ENCODE results near the gene MLPH. TPM values are rescaled to one million over a fixed set of nuclear protein-coding genes. Genes with fewer than 3 reads are reported as not detected.

MLPH gene
- total and polyA plus RNA-seq, 4 donors = 0.62 to 29.3 (median 9.4) TPM

DNA sequence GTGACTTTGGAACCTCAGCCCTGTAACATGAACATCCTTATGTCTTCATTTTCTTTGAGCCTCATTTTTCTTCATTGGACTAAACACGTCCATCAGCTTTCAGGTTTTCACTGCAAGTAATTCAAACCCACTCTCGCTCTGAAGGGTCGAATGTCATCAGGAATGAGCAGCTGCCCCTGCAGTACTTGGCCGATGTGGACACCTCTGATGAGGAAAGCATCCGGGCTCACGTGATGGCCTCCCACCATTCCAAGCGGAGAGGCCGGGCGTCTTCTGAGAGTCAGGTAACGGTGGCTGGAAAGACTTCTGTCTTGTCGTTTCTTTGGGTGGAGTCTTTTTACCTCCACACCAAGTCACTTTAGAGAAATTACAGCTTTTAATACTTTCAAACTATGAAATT lies 40.2 kb downstream of the MLPH start:
- Histone ChIP-seq H3K4me1 (ENCODE audit: control insufficient read depth, insufficient read depth, low read length) (no peaks in the 10 kb centered on the region), H3K9me3 (ENCODE audit: control insufficient read depth, insufficient read depth, low read length) (no peaks in the 10 kb centered on the region), H3K27me3 (ENCODE audit: control insufficient read depth, insufficient read depth, low read length) (no peaks in the 10 kb centered on the region), H3K36me3 (ENCODE audit: control insufficient read depth, insufficient read depth, low read length) (no peaks in the 10 kb centered on the region), H3K27ac (ENCODE audit: low read depth, low read length) (no peak overlapping the region), H3K4me3 (ENCODE audit: low read depth, low read length) (no peak overlapping the region)
- 90% methylated on average over 8 of the region's 11 CpGs for WGBS (ENCODE audit: insufficient coverage)
- no peak for DNase-seq (ENCODE audit: low read depth in 4 of 6, low spot score in 6 of 6)

DNA sequence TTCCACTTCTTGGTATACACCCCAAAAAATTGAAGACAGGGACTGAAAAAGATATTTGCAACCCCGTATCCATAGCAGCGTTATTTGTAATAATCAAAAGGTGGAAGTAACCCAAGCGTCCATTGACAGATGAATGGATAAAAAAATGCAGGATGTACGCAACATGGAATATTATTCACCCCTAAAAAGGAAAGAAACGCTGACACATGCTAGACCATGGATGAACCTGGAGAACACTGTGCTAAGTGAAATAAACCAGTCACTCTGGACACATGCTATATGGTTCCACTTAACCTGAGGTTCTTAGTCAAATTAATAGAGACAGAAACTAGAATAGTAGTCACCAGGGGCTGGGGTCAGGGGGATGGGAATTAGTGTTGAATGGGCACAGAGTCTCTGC lies 40.7 kb downstream of the MLPH start:
- no peak overlapping the region for H3K4me3 ChIP-seq (ENCODE audit: low read depth, low read length)
- H3K9me3 ChIP-seq (ENCODE audit: control insufficient read depth, insufficient read depth, low read length) = no peaks in the 10 kb centered on the region
- no peak for DNase-seq (ENCODE audit: low read depth in 4 of 6, low spot score in 6 of 6)
- no peaks in the 10 kb centered on the region for H3K36me3 ChIP-seq (ENCODE audit: control insufficient read depth, insufficient read depth, low read length)
- 100% methylated on average over 4 of the region's 5 CpGs for WGBS (ENCODE audit: insufficient coverage)
- no peak overlapping the region for H3K27ac ChIP-seq (ENCODE audit: low read depth, low read length)
- no peaks in the 10 kb centered on the region for H3K4me1 ChIP-seq (ENCODE audit: control insufficient read depth, insufficient read depth, low read length)
- no peaks in the 10 kb centered on the region for H3K27me3 ChIP-seq (ENCODE audit: control insufficient read depth, insufficient read depth, low read length)

DNA sequence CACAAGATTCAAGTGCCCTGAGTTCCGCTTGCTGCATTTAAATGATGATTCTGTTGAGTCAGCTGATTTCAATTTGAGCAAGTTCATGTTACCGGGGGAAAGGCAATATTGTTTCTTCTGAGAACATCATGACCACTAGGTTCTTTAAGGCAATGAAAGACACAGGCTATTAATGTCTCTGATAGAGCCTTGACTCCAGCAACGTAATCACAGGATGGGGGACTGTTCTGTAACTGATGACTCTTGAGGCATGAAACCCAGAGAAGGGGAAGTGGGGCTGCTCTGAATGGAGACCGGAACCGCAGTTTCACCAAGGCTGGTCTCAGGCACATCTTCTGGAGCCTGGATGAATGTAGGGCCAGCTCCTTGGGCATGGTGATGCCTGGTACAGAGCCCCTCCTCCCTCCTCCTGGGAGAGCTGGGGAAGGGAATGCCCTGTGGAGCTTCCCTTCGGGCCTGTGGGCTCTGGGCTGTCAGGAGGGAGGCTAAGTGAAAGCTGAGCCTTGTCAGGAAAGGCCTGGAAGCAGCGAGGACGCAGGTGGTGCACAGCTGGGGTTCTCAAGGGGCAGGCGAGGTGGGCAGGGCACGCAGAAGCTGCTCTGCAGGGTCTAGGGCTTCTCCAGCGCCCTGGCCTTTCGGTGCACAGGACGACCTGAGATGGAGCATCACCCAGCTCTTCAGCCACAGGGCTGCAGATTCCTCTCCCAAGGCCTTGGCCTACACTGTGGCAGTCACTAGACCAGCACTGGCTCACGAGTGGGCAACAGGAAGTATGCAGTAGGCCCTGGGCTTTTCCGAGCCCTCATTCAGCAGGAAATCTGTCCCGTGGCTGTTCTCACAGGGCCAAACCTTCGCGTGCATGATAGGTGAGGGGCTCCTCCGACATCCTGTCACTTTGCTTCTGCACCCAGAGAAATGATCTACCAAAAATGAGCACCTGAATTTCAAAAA lies 42.7 kb downstream of the MLPH start:
- no peaks in the 10 kb centered on the region for H3K9me3 ChIP-seq (ENCODE audit: control insufficient read depth, insufficient read depth, low read length)
- 81% methylated on average over 16 of the region's 19 CpGs for WGBS (ENCODE audit: insufficient coverage)
- H3K4me3 ChIP-seq (ENCODE audit: low read depth, low read length) = no peak overlapping the region
- peak in 1 of 6 donors; percentile 11 for DNase-seq (ENCODE audit: low read depth in 4 of 6, low spot score in 6 of 6)
- H3K4me1 ChIP-seq (ENCODE audit: control insufficient read depth, insufficient read depth, low read length) = no peaks in the 10 kb centered on the region
- no peaks in the 10 kb centered on the region for H3K36me3 ChIP-seq (ENCODE audit: control insufficient read depth, insufficient read depth, low read length)
- H3K27ac ChIP-seq (ENCODE audit: low read depth, low read length) = no peak overlapping the region
- no peaks in the 10 kb centered on the region for H3K27me3 ChIP-seq (ENCODE audit: control insufficient read depth, insufficient read depth, low read length)

DNA sequence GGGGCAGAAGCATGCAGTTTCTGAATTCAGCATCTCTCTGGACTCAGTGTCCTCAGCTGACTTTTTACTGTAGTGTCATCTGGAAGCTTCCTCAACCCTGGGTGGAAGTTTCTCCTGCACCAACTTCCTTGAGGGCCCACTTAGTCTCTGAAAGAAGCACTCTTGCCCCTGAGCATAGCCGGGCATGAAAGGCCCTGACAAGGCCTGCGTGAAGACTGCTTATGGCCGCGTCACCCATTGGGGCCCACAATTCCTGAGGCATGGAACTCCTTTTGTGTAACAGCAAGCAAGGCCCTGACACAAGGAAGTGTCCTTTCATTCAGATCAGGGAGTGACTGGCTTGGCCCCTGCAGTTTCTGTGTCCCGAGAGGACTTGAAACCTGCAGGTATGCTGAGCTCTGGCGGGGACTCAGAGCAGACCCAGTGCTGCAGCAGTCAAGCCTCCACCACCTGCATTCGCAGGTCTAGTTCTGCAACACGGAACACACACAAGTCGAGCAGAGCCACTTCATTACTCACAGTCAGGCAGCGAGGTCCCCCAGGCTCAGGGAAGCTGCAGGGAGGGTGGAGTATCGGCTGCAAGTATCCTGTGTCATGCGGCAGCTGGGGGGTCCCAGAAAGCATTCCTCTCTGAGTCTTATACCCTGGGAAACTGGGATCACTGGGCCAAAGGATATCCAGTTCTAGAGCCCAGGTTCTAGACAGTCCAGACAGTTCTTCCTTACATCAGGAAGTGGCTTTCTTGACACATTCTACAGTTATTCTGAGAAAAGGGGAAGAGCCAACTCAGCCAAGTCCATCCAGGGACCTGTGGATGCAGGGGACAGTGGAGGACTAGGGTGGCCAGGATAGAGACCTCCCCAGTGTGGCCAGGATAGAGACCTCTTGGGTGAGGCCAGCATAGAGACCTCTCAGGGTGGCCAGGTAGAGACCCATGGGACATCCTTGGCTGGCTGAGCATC lies 43.7 kb downstream of the MLPH start:
- DNase-seq (ENCODE audit: low read depth in 4 of 6, low spot score in 6 of 6) = no peak
- Histone ChIP-seq H3K4me3 (ENCODE audit: low read depth, low read length) (no peak overlapping the region), H3K27ac (ENCODE audit: low read depth, low read length) (no peak overlapping the region), H3K9me3 (ENCODE audit: control insufficient read depth, insufficient read depth, low read length) (no peaks in the 10 kb centered on the region), H3K36me3 (ENCODE audit: control insufficient read depth, insufficient read depth, low read length) (no peaks in the 10 kb centered on the region), H3K4me1 (ENCODE audit: control insufficient read depth, insufficient read depth, low read length) (no peaks in the 10 kb centered on the region), H3K27me3 (ENCODE audit: control insufficient read depth, insufficient read depth, low read length) (no peaks in the 10 kb centered on the region)
- WGBS (ENCODE audit: insufficient coverage) = 91% methylated on average over 12 of the region's 12 CpGs

GRCh38 chr2:237532160-237532559 lies 45.1 kb downstream of the MLPH start:
- Histone ChIP-seq H3K4me3 (ENCODE audit: low read depth, low read length) (no peak overlapping the region), H3K27ac (ENCODE audit: low read depth, low read length) (no peak overlapping the region), H3K4me1 (ENCODE audit: control insufficient read depth, insufficient read depth, low read length) (no peaks in the 10 kb centered on the region), H3K9me3 (ENCODE audit: control insufficient read depth, insufficient read depth, low read length) (no peaks in the 10 kb centered on the region), H3K36me3 (ENCODE audit: control insufficient read depth, insufficient read depth, low read length) (no peaks in the 10 kb centered on the region), H3K27me3 (ENCODE audit: control insufficient read depth, insufficient read depth, low read length) (no peaks in the 10 kb centered on the region)
- no peak for DNase-seq (ENCODE audit: low read depth in 4 of 6, low spot score in 6 of 6)
- WGBS (ENCODE audit: insufficient coverage) = no CpG with 5 or more reads among the region's 11 CpGs

DNA sequence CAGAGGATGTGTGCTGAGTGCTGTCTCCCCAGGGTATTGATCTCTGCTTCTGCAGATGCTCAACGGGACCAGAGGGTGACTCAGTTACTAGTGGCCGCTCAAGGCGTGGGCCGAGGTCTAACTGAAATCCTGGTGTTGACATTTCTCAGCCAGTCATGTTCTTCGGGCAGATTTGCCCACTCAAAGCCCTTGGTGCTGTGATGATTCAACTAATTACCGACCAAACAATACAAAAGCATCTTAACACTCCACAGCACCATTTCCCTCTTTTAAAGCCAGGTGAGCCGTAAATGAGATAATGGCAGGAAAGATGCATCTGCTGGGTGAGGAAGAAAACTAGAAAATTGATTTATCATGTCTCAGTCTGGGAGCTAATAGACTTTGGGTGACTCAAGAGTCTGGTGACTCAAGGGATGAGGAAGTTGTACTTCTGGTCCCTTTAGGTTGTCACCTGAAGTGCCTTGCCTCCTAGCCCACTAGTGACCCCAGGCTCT lies 46.7 kb downstream of the MLPH start:
- WGBS (ENCODE audit: insufficient coverage) = 92% methylated on average over 6 of the region's 7 CpGs
- H3K9me3 ChIP-seq (ENCODE audit: control insufficient read depth, insufficient read depth, low read length) = no peaks in the 10 kb centered on the region
- DNase-seq (ENCODE audit: low read depth in 4 of 6, low spot score in 6 of 6) = no peak

GRCh38 chr2:237534380-237534779 lies 47.3 kb downstream of the MLPH start:
- Histone ChIP-seq H3K36me3 (ENCODE audit: control insufficient read depth, insufficient read depth, low read length) (no peaks in the 10 kb centered on the region), H3K27me3 (ENCODE audit: control insufficient read depth, insufficient read depth, low read length) (no peaks in the 10 kb centered on the region), H3K4me1 (ENCODE audit: control insufficient read depth, insufficient read depth, low read length) (no peaks in the 10 kb centered on the region), H3K9me3 (ENCODE audit: control insufficient read depth, insufficient read depth, low read length) (no peaks in the 10 kb centered on the region), H3K4me3 (ENCODE audit: low read depth, low read length) (no peak overlapping the region), H3K27ac (ENCODE audit: low read depth, low read length) (no peak overlapping the region)
- no peak for DNase-seq (ENCODE audit: low read depth in 4 of 6, low spot score in 6 of 6)
- 100% methylated on average over 1 of the region's 1 CpG for WGBS (ENCODE audit: insufficient coverage)

More for the DNA sequence above, 46.7 kb downstream of the MLPH start:
- Histone ChIP-seq H3K27ac (ENCODE audit: low read depth, low read length) (no peak overlapping the region), H3K36me3 (ENCODE audit: control insufficient read depth, insufficient read depth, low read length) (no peaks in the 10 kb centered on the region), H3K4me1 (ENCODE audit: control insufficient read depth, insufficient read depth, low read length) (no peaks in the 10 kb centered on the region), H3K4me3 (ENCODE audit: low read depth, low read length) (no peak overlapping the region), H3K27me3 (ENCODE audit: control insufficient read depth, insufficient read depth, low read length) (no peaks in the 10 kb centered on the region)

DNA sequence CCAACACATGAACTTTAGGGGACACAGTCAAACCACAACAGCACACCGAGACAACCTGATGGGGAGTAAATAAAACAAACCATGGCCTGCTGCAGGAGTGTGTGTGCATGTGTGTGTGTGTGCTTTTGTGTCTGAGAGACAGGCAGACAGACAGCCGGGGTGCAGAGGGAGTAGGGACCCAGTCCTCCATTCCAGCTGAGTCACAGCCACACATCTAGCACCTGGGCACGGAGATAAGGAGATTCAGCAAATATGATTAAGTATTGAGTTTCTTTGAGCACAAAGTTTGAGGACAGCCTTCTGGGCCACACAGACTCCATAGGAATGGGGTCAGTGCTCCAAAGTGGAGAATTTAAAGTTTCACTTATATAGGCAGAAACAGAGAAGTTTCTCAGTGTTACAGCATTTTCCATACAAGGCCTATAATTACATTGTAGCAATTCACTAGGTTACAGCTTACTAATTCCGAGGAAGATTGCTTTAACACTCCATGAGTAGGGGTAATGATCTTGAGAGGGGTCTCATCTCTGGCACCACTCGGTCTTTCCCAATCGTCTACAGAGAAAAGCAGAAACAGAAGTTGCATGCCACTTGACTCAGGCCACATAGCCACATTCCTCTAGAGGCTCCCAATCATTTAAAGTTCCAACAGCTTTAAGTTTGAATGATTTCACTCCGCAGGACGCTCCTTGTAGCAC lies 48.5 kb downstream of the MLPH start:
- no peak overlapping the region for H3K27ac ChIP-seq (ENCODE audit: low read depth, low read length)
- no peaks in the 10 kb centered on the region for H3K36me3 ChIP-seq (ENCODE audit: control insufficient read depth, insufficient read depth, low read length)
- no peak overlapping the region for H3K4me3 ChIP-seq (ENCODE audit: low read depth, low read length)
- WGBS (ENCODE audit: insufficient coverage) = 89% methylated on average over 3 of the region's 8 CpGs
- no peaks in the 10 kb centered on the region for H3K9me3 ChIP-seq (ENCODE audit: control insufficient read depth, insufficient read depth, low read length)
- H3K4me1 ChIP-seq (ENCODE audit: control insufficient read depth, insufficient read depth, low read length) = peaks cover 7% of the 10 kb centered on the region
- H3K27me3 ChIP-seq (ENCODE audit: control insufficient read depth, insufficient read depth, low read length) = no peaks in the 10 kb centered on the region
- no peak for DNase-seq (ENCODE audit: low read depth in 4 of 6, low spot score in 6 of 6)

GRCh38 chr2:237536083-237536415 lies 49.0 kb downstream of the MLPH start:
- H3K27ac ChIP-seq (ENCODE audit: low read depth, low read length) = no peak overlapping the region
- H3K9me3 ChIP-seq (ENCODE audit: control insufficient read depth, insufficient read depth, low read length) = no peaks in the 10 kb centered on the region
- no peaks in the 10 kb centered on the region for H3K27me3 ChIP-seq (ENCODE audit: control insufficient read depth, insufficient read depth, low read length)
- no peak overlapping the region for H3K4me3 ChIP-seq (ENCODE audit: low read depth, low read length)
- peaks cover 10% of the 10 kb centered on the region for H3K4me1 ChIP-seq (ENCODE audit: control insufficient read depth, insufficient read depth, low read length)
- H3K36me3 ChIP-seq (ENCODE audit: control insufficient read depth, insufficient read depth, low read length) = no peaks in the 10 kb centered on the region
- no peak for DNase-seq (ENCODE audit: low read depth in 4 of 6, low spot score in 6 of 6)
- 81% methylated on average over 5 of the region's 5 CpGs for WGBS (ENCODE audit: insufficient coverage)
